H1 (cell line): ENCODE measurements around the gene VRK3. TPM values are rescaled to one million over a fixed set of nuclear protein-coding genes. Genes with fewer than 3 reads are reported as not detected.

ENCODE experiments used
- CTCF ChIA-PET: fragments of 300-600 bp; sonication (Branson Sonifier 250); formaldehyde crosslinking; loops from one replicate; lab custom pipeline; 2021; ENCODE audit not compliant: partially characterized antibody; lab: Charles Lee
- POLR2A ChIA-PET: fragments of 300-600 bp; sonication (Branson Sonifier 250); formaldehyde crosslinking; loops from one replicate; lab custom pipeline; 2021; ENCODE audit warnings: inconsistent platforms; ENCODE audit not compliant: partially characterized antibody; lab: Charles Lee
- DNase-seq, 2 experiments: peaks; one replicate each; pipeline versions ENCODE4 v3.0.0 to v3.0.0-alpha.2; 2010 to 2022; ENCODE audit warnings: low spot score in 2 of 2, low read depth in 1 of 2, mixed read lengths in 1 of 2
- FAIRE-seq: peaks from 2 replicates; lab custom pipeline; 2011; peaks lifted over from hg19 to GRCh38; lab: Jason Lieb, UNC
- H2AFZ ChIP-seq: 2 replicates; pipeline ENCODE4 v1.8.1; 2012; ENCODE audit warnings: low read length, inconsistent platforms
- H2AK5ac ChIP-seq: 2 replicates; pipeline ENCODE4 v1.6.1; 2013; ENCODE audit warnings: low read depth, low read length
- H2BK120ac ChIP-seq: replicated peaks from 2 replicates; pipeline ENCODE3; 2013; ENCODE audit warnings: low read depth, low read length, inconsistent platforms
- H2BK12ac ChIP-seq: 2 replicates; pipeline ENCODE4 v1.6.1; 2013; ENCODE audit warnings: low read depth, low read length
- H2BK15ac ChIP-seq: 2 replicates; pipeline ENCODE4 v1.6.1; 2013; ENCODE audit warnings: low read length
- H2BK20ac ChIP-seq: 2 replicates; pipeline ENCODE4 v1.6.1; 2013; ENCODE audit warnings: low read length
- H2BK5ac ChIP-seq: 2 replicates; pipeline ENCODE4 v1.6.1; 2013; ENCODE audit warnings: low read depth, low read length
- H3K14ac ChIP-seq: 2 replicates; pipeline ENCODE4 v1.6.1; 2013; ENCODE audit warnings: inconsistent platforms; ENCODE audit not compliant: insufficient read length
- H3K18ac ChIP-seq: 2 replicates; pipeline ENCODE4 v1.6.1; 2013; ENCODE audit warnings: low read length; ENCODE audit errors: extremely low read depth
- H3K23ac ChIP-seq: 2 replicates; pipeline ENCODE4 v1.6.1; 2013; ENCODE audit warnings: inconsistent platforms; ENCODE audit not compliant: insufficient read length
- H3K23me2 ChIP-seq: 2 replicates; pipeline ENCODE4 v1.6.1; 2013; ENCODE audit warnings: low read depth, low read length
- H3K27ac ChIP-seq: 2 replicates; pipeline ENCODE4 v1.6.1; 2011; ENCODE audit warnings: low read depth, low read length, inconsistent platforms
- H3K27me3 ChIP-seq, 4 experiments: replicated peaks in 1 of 4; 1 replicate in 1 of 4; 2 replicates in 3 of 4; pipeline versions ENCODE4 v1.6.1 to v1.8.1; 2011 to 2013; ENCODE audit warnings: low read length in 3 of 4, mild to moderate bottlenecking in 3 of 4, inconsistent platforms in 2 of 4, mixed read lengths in 2 of 4, moderate library complexity in 1 of 4; ENCODE audit not compliant: control insufficient read depth in 3 of 4, insufficient read depth in 3 of 4; ENCODE audit errors: extremely low read depth in 1 of 4
- H3K36me3 ChIP-seq, 4 experiments: 2 replicates each; pipeline versions ENCODE4 v1.6.1 to v1.8.1; 2011 to 2013; ENCODE audit warnings: mild to moderate bottlenecking in 4 of 4, low read length in 3 of 4, moderate library complexity in 2 of 4, control low read depth in 1 of 4, inconsistent platforms in 1 of 4; ENCODE audit not compliant: insufficient read depth in 4 of 4, control insufficient read depth in 2 of 4
- H3K4ac ChIP-seq: replicated peaks from 2 replicates; pipeline ENCODE3; 2013; ENCODE audit warnings: low read length, low read depth, mixed read lengths, inconsistent platforms; ENCODE audit not compliant: insufficient read length
- H3K4me1 ChIP-seq, 4 experiments: replicated peaks in 1 of 4; 1 replicate in 1 of 4; 2 replicates in 3 of 4; pipeline versions ENCODE4 v1.6.1 to v1.8.1; 2011 to 2013; ENCODE audit warnings: low read length in 3 of 4, inconsistent platforms in 2 of 4, mixed read lengths in 1 of 4; ENCODE audit not compliant: insufficient read depth in 4 of 4, control insufficient read depth in 3 of 4
- H3K4me2 ChIP-seq, 2 experiments: 2 replicates each; pipeline versions ENCODE4 v1.6.1 to v1.8.1; 2011 to 2013; ENCODE audit warnings: low read depth in 2 of 2, low read length in 2 of 2, control low read depth in 1 of 2, inconsistent platforms in 1 of 2, mild to moderate bottlenecking in 1 of 2; ENCODE audit not compliant: insufficient read depth in 1 of 2
- H3K4me3 ChIP-seq, 4 experiments: fragments of 200-600, 300-600 bp in 1 of 4; sonication (generic), shearing (Covaris generic), sonication (Bioruptor Twin) in 1 of 4; 2 replicates each; pipeline versions ENCODE4 v1.5.1 to v1.8.1; 2011 to 2016; ENCODE audit warnings: low read length in 4 of 4, low read depth in 3 of 4, control low read depth in 2 of 4, inconsistent platforms in 2 of 4, mild to moderate bottlenecking in 2 of 4, mixed read lengths in 1 of 4, moderate library complexity in 1 of 4; ENCODE audit not compliant: insufficient read depth in 2 of 4; ENCODE audit errors: extremely low read depth in 1 of 4
- H3K56ac ChIP-seq: replicated peaks from 2 replicates; pipeline ENCODE3; 2013; ENCODE audit warnings: low read depth, mild to moderate bottlenecking, mixed read lengths, low read length, inconsistent platforms; ENCODE audit not compliant: insufficient read length
- H3K79me1 ChIP-seq: 2 replicates; pipeline ENCODE4 v1.6.1; 2013; ENCODE audit warnings: low read depth, low read length, control low read depth
- H3K79me2 ChIP-seq, 2 experiments: 2 replicates each; pipeline versions ENCODE4 v1.6.1 to v1.8.1; 2012 to 2013; ENCODE audit warnings: low read length in 2 of 2, mild to moderate bottlenecking in 2 of 2, inconsistent platforms in 1 of 2; ENCODE audit not compliant: insufficient read depth in 2 of 2, control insufficient read depth in 1 of 2
- H3K9ac ChIP-seq, 4 experiments: replicated peaks in 1 of 4; 1 replicate in 1 of 4; 2 replicates in 3 of 4; pipeline versions ENCODE4 v1.6.1 to v1.8.1; 2011 to 2013; ENCODE audit warnings: low read depth in 3 of 4, low read length in 3 of 4, control low read depth in 2 of 4, mild to moderate bottlenecking in 2 of 4, moderate library complexity in 2 of 4, inconsistent platforms in 1 of 4; ENCODE audit errors: extremely low read depth in 1 of 4
- H3K9me3 ChIP-seq, 2 experiments: 2 replicates each; pipeline versions ENCODE4 v1.6.1 to v1.8.1; 2012 to 2013; ENCODE audit warnings: mild to moderate bottlenecking in 2 of 2, moderate library complexity in 2 of 2, control low read depth in 1 of 2, inconsistent platforms in 1 of 2, low read depth in 1 of 2, low read length in 1 of 2, mixed read lengths in 1 of 2; ENCODE audit not compliant: insufficient read depth in 2 of 2
- H4K20me1 ChIP-seq, 2 experiments: replicated peaks in 1 of 2; 2 replicates each; pipeline versions ENCODE3 to v1.8.1; 2011 to 2013; ENCODE audit warnings: inconsistent platforms in 2 of 2, low read length in 2 of 2, mild to moderate bottlenecking in 1 of 2; ENCODE audit not compliant: insufficient read depth in 2 of 2, control insufficient read depth in 1 of 2
- H4K5ac ChIP-seq: 2 replicates; pipeline ENCODE4 v1.6.1; 2013; ENCODE audit warnings: low read length, low read depth, mixed read lengths, inconsistent platforms; ENCODE audit not compliant: insufficient read length
- H4K8ac ChIP-seq: 2 replicates; pipeline ENCODE4 v1.8.0; 2013; ENCODE audit warnings: mild to moderate bottlenecking, moderate library complexity, low read length, inconsistent platforms; ENCODE audit not compliant: insufficient read depth; ENCODE audit errors: extremely low read depth
- H4K91ac ChIP-seq: replicated peaks from 2 replicates; pipeline ENCODE3; 2013; ENCODE audit warnings: low read length, mixed read lengths, inconsistent platforms; ENCODE audit not compliant: insufficient read length
- KDM5A ChIP-seq: fragments of 200-600 bp; IDR thresholded peaks from 2 replicates; pipeline ENCODE4 v1.7.1; 2012; ENCODE audit warnings: mild to moderate bottlenecking, low read length, inconsistent platforms, mixed read lengths
- TAF1 ChIP-seq: IDR thresholded peaks from 2 replicates; pipeline ENCODE4 v1.6.1; 2011; ENCODE audit warnings: mild to moderate bottlenecking, low read depth, low read length
- WGBS, 2 experiments: shearing (Covaris generic) in 1 of 2; methylation state at CpG; one replicate each; pipeline versions ENCODE4 v1.1.6 to v1.1.7; 2013 to 2015; ENCODE audit warnings: low lambda C conversion rate in 2 of 2, mixed read lengths in 2 of 2, inconsistent platforms in 1 of 2, low coverage in 1 of 2, missing lambda C conversion rate in 1 of 2; ENCODE audit not compliant: insufficient replicate concordance in 2 of 2, insufficient coverage in 1 of 2, insufficient read length in 1 of 2; ENCODE audit errors: extremely low coverage in 1 of 2, missing lambda C conversion rate in 1 of 2; 5-methylcytosine and 5-hydroxymethylcytosine counted together
- polyA plus RNA-seq, 7 experiments: library from polyadenylated mRNA; depleted of rRNA in 3 of 7; stranded (reverse) in 5 of 7; unstranded in 2 of 7; fragments of >200 nt in 5 of 7; fragments of 200-250 nt in 2 of 7; gene quantifications; 1 replicate in 5 of 7; 2 replicates in 1 of 7; 4 replicates in 1 of 7; pipeline versions ENCODE4 v1.2.1 to v1.2.3, GENCODE V29; 2011 to 2013; ENCODE audit warnings: missing spikeins in 2 of 7, mixed read lengths in 2 of 7
- total RNA-seq: library from RNA; stranded (reverse); fragmentation: NEBNext Ultra II Directional; extraction: Animal tissue kit (Norgen Biotek cat#: 25700); gene quantifications from 2 replicates; pipeline ENCODE4 v1.2.1, GENCODE V29; 2021
- TF ChIP-seq, protein P1 (sequence below): IDR thresholded peaks from 2 replicates; pipeline ENCODE4 v1.6.1; 2012; ENCODE audit warnings: inconsistent platforms

VRK3 gene
- total and polyA plus RNA-seq, 2 of the 8 experiments (the other 6 are each of a cell fraction or from before 2014, with no cell fraction given), result 21.3 to 36.1 TPM

GRCh38 chr19:49976496-49976895 is 48.7 kb downstream of the VRK3 start:
- POLR2A ChIA-PET, result interaction anchor here (1.3 to 1.6 kb wide), 3 partner anchors 9 to 48 kb away, joined by 3 to 6 read pairs (median 3); partner anchors contain the start of genes ATF5 and NUP62
- Histone ChIP-seq H2BK120ac (no peak overlapping the region), H3K36me3 (no peaks in the 10 kb centered on the region), H3K18ac (no peak overlapping the region), H4K8ac (no peak overlapping the region), H3K4me3 (no peak overlapping the region), H2BK15ac (no peak overlapping the region)
- no peak for FAIRE-seq
- DNase-seq, result no peak
- no peak for TF ChIP-seq KDM5A
- no peak for TF ChIP-seq TAF1
- TF ChIP-seq, protein P1, sequence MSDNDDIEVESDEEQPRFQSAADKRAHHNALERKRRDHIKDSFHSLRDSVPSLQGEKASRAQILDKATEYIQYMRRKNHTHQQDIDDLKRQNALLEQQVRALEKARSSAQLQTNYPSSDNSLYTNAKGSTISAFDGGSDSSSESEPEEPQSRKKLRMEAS, result no peak
- TF ChIP-seq, all 59 proteins: peak for 0
- no peak overlapping the region for H3K27ac ChIP-seq
- H2BK5ac ChIP-seq, result no peak overlapping the region
- H3K27me3 ChIP-seq, result no peaks in the 10 kb centered on the region
- no peak overlapping the region for H3K4me2 ChIP-seq
- H3K56ac ChIP-seq, result no peak overlapping the region
- H3K9ac ChIP-seq, result no peak overlapping the region
- H3K23ac ChIP-seq, result no peak overlapping the region
- H2AK5ac ChIP-seq, result no peak overlapping the region
- no peaks in the 10 kb centered on the region for H3K79me2 ChIP-seq
- no peak overlapping the region for H4K5ac ChIP-seq
- H2BK12ac ChIP-seq, result no peak overlapping the region
- H3K4ac ChIP-seq, result no peak overlapping the region
- no peak overlapping the region for H3K14ac ChIP-seq
- H3K79me1 ChIP-seq, result no peaks in the 10 kb centered on the region
- CTCF ChIA-PET, result interaction anchor here (0.6 to 16.2 kb wide), 5 partner anchors 9 to 941 kb away, joined by 3 to 231 read pairs (median 4); no protein-coding TSS in a partner anchor
- WGBS, 2 experiments, result 76% methylated on average over 3 of the region's 3 CpGs; no CpG with 5 or more reads in 1 of the 2 experiments
- no peak overlapping the region for H2AFZ ChIP-seq
- H4K91ac ChIP-seq, result no peak overlapping the region
- H3K9me3 ChIP-seq, result no peaks in the 10 kb centered on the region
- H4K20me1 ChIP-seq, result peaks cover 0 to 2% of the 10 kb centered on the region in 2 experiments
- H3K4me1 ChIP-seq, result no peaks in the 10 kb centered on the region; a peak in 1 of 7 replicates
- no peaks in the 10 kb centered on the region for H3K23me2 ChIP-seq
- no peak overlapping the region for H2BK20ac ChIP-seq
